Sigmoid colon (tissue), 7 donors: Measurements from ENCODE around the gene ASPRV1. TPM values are rescaled to one million over a fixed set of nuclear protein-coding genes. Genes with fewer than 3 reads are reported as not detected.

Experiments
- DNase-seq: peaks from one replicate; pipeline ENCODE4 v3.0.0-alpha.2; 2019
- H3K27ac ChIP-seq, 4 donors: fragments of 200-600 bp; sonication (generic); one replicate each; pipeline ENCODE4 v1.5.1; 2016 to 2019; ENCODE audit warnings: mild to moderate bottlenecking in 1 of 4
- H3K27me3 ChIP-seq, 3 donors: fragments of 200-600 bp; sonication (generic); one replicate each; pipeline ENCODE4 v1.5.1; 2019; ENCODE audit warnings: mild to moderate bottlenecking in 1 of 3
- H3K36me3 ChIP-seq, 4 donors: fragments of 200-600 bp; sonication (generic); one replicate each; pipeline ENCODE4 v1.5.1; 2016 to 2019
- H3K4me1 ChIP-seq, 4 donors: fragments of 200-600 bp; sonication (generic); one replicate each; pipeline ENCODE4 v1.5.1; 2017 to 2019
- H3K4me3 ChIP-seq, 4 donors: fragments of 200-600 bp; sonication (generic); one replicate each; pipeline ENCODE4 v1.5.1; 2017 to 2019; ENCODE audit warnings: mild to moderate bottlenecking in 2 of 4, moderate library complexity in 1 of 4
- H3K9me3 ChIP-seq, 4 donors: fragments of 200-600 bp in 3 of 4; sonication (generic) in 3 of 4; one replicate each; pipeline versions ENCODE4 v1.5.1 to v1.6.1; 2013 to 2019
- CTCF ChIP-seq, 4 experiments: fragments of 450-650 bp in 3 of 4; fragments of 200-600 bp in 1 of 4; IDR thresholded peaks; one replicate each; pipeline ENCODE4 v1.5.1; 2016 to 2019; ENCODE audit warnings: antibody characterized with exemption in 4 of 4, mild to moderate bottlenecking in 3 of 4, moderate library complexity in 2 of 4
- EP300 ChIP-seq, 4 donors: sonication (generic); formaldehyde crosslinking; IDR thresholded peaks; one replicate each; pipeline ENCODE4 v1.6.1; 2017; ENCODE audit warnings: antibody characterized with exemption in 4 of 4
- POLR2A ChIP-seq, 2 donors: fragments of 450-650 bp; IDR thresholded peaks; one replicate each; pipeline ENCODE4 v1.6.1; 2016; ENCODE audit warnings: antibody characterized with exemption in 2 of 2, mild to moderate bottlenecking in 2 of 2, moderate library complexity in 2 of 2
- POLR2AphosphoS5 ChIP-seq, 4 donors: sonication (generic); formaldehyde crosslinking; IDR thresholded peaks; one replicate each; pipeline ENCODE4 v1.6.1; 2017; ENCODE audit warnings: antibody characterized with exemption in 4 of 4
- WGBS, 2 donors: extraction: QIAGEN DNeasy Blood & Tissue Kit; methylation state at CpG; one replicate each; pipeline ENCODE4 v1.1.7; 2013; 5-methylcytosine and 5-hydroxymethylcytosine counted together
- intact Hi-C: fragments of 100-400 bp; cut with DNase I; formaldehyde crosslinking; loops from one replicate; pipeline ENCODE4 v1.15.1; 2023
- polyA plus RNA-seq, 3 donors: library from polyadenylated mRNA; stranded (reverse); fragments of 200-250 nt; gene quantifications; one replicate each; pipeline ENCODE4 v1.2.3, GENCODE V29; 2013
- total RNA-seq, 4 donors: library from RNA; depleted of rRNA; stranded (reverse); fragments of >200 nt; gene quantifications; one replicate each; pipeline ENCODE4 v1.1.0, GENCODE V29; 2016
- donor health status: healthy with polysubstance abuse.
- donor health status: Bipolar disorder and iron deficiency.
- donor health status: healthy.

Gene ASPRV1
- total and polyA plus RNA-seq, 7 donors = 1.1 to 1.4 (median 1.2) TPM

- H3K27ac ChIP-seq = peak overlapping the region; percentile 15 to 97 (median 58)
- H3K27me3 ChIP-seq = no peaks in the 10 kb centered on the region
- no peaks in the 10 kb centered on the region for H3K9me3 ChIP-seq
- peaks cover 0 to 50% (median 8%) of the 10 kb centered on the region in 4 donors for H3K36me3 ChIP-seq
- DNase-seq = no peak
- TF ChIP-seq POLR2AphosphoS5 (IDR thresholded peaks at IDR 0.05) (peak in 1 of 4 donors; percentile 55), POLR2A (IDR thresholded peaks at IDR 0.05) (no peak), EP300 (IDR thresholded peaks at IDR 0.05) (no peak)
- intact Hi-C loops = loop anchor here (5.0 kb wide), 1 partner anchor 154 kb away; no protein-coding TSS in a partner anchor
- no peak overlapping the region for H3K4me3 ChIP-seq
- peaks cover 0 to 35% (median 22%) of the 10 kb centered on the region in 4 donors for H3K4me1 ChIP-seq
- 61 to 74% methylated on average over 3 of the region's 3 CpGs for WGBS, 2 donors
These were observed 43.6 kb downstream of the ASPRV1 start for GRCh38 chr2:69917852-69918251.

- no peaks in the 10 kb centered on the region for H3K27me3 ChIP-seq
- intact Hi-C loops = loop anchor here (5.0 kb wide), 1 partner anchor 156 kb away; no protein-coding TSS in a partner anchor
- no peak for DNase-seq
- H3K4me3 ChIP-seq = peak overlapping the region; percentile 88 to 94 (median 94)
- WGBS, 2 donors = 9 to 40% methylated on average over 2 of the region's 2 CpGs
- TF ChIP-seq POLR2AphosphoS5 (IDR thresholded peaks at IDR 0.05) = no peak
- TF ChIP-seq EP300 (IDR thresholded peaks at IDR 0.05) = no peak
- TF ChIP-seq POLR2A (IDR thresholded peaks at IDR 0.05) = no peak
- no peak for TF ChIP-seq CTCF (IDR thresholded peaks at IDR 0.05)
- H3K27ac ChIP-seq = peak overlapping the region in 3 of 4 donors; percentile 92 to 97 (median 95)
- H3K36me3 ChIP-seq = peaks cover 0 to 35% (median 3%) of the 10 kb centered on the region in 4 donors
- no peaks in the 10 kb centered on the region for H3K9me3 ChIP-seq
- H3K4me1 ChIP-seq = peaks cover 0 to 43% (median 22%) of the 10 kb centered on the region in 4 donors
These were observed 45.3 kb downstream of the ASPRV1 start for GRCh38 chr2:69916106-69916505.

- WGBS, 2 donors = 0 to 1% methylated on average over 81 of the region's 81 CpGs
- peaks cover 0 to 43% (median 22%) of the 10 kb centered on the region in 4 donors for H3K4me1 ChIP-seq
- DNase-seq = no peak
These were observed 46.2 kb downstream of the ASPRV1 start, which contains the start of gene MXD1 for GRCh38 chr2:69914950-69915945. Gene MXD1 (plus strand): TSS chr2:69915109. CDS start chr2:69915331, 222 bp downstream.

GRCh38 chr2:69914164-69914949, 47.1 kb downstream of the ASPRV1 start:
- intact Hi-C loops = loop anchor here (1.0 to 5.0 kb wide), 5 partner anchors 173 to 477 kb away; partner anchors contain the start of genes FAM136A, NFU1, PCBP1 and TIA1
- no peaks in the 10 kb centered on the region for H3K27me3 ChIP-seq
- H3K4me1 ChIP-seq = peaks cover 0 to 43% (median 22%) of the 10 kb centered on the region in 4 donors
- H3K9me3 ChIP-seq = no peaks in the 10 kb centered on the region
- 0 to 1% methylated on average over 56 of the region's 56 CpGs for WGBS, 2 donors
- H3K27ac ChIP-seq = peak overlapping the region; percentile 96 to 98 (median 98)
- peak in 1 of 4 donors; percentile 1 for TF ChIP-seq EP300 (IDR thresholded peaks at IDR 0.05)
- peak; percentile 93 to 98 (median 96) for TF ChIP-seq POLR2AphosphoS5 (IDR thresholded peaks at IDR 0.05)
- TF ChIP-seq POLR2A (IDR thresholded peaks at IDR 0.05) = peak; percentile 89 to 90
- TF ChIP-seq CTCF (IDR thresholded peaks at IDR 0.05) = no peak
- peak overlapping the region; percentile 48 to 94 (median 90) for H3K4me3 ChIP-seq
- DNase-seq = peak; percentile 100
- H3K36me3 ChIP-seq = peaks cover 0 to 35% (median 0%) of the 10 kb centered on the region in 4 donors

More at GRCh38 chr2:69914950-69915945, 46.2 kb downstream of the ASPRV1 start, which contains the start of gene MXD1:
- peak; percentile 89 to 97 (median 93) for TF ChIP-seq POLR2AphosphoS5 (IDR thresholded peaks at IDR 0.05)
- no peak for TF ChIP-seq CTCF (IDR thresholded peaks at IDR 0.05)
- peak; percentile 91 to 96 for TF ChIP-seq POLR2A (IDR thresholded peaks at IDR 0.05)
- peak within 1 kb of the TSS; percentile 88 to 94 (median 94) for H3K4me3 ChIP-seq
- no peaks in the 10 kb centered on the region for H3K27me3 ChIP-seq
- H3K27ac ChIP-seq = peak within 1 kb of the TSS; percentile 96 to 98 (median 98)
- H3K9me3 ChIP-seq = no peaks in the 10 kb centered on the region
- intact Hi-C loops = loop anchor here (1.0 to 5.0 kb wide), 7 partner anchors 157 to 478 kb away; partner anchors contain the start of genes FAM136A, NFU1, PCBP1 and TIA1
- peaks cover 0 to 35% (median 3%) of the 10 kb centered on the region in 4 donors for H3K36me3 ChIP-seq
